Measurements from ENCODE around the gene AUTS2.

AUTS2 gene

GRCh38 chr7:69633122-69633831 is 35.0 kb downstream of the AUTS2 start:
- no peaks in the 10 kb centered on the region for H3K27me3 ChIP-seq (ENCODE audit: control insufficient read depth, insufficient read depth, low read length)
- no peak overlapping the region for H3K4me3 ChIP-seq (ENCODE audit: low read length)
- no peaks in the 10 kb centered on the region for H3K36me3 ChIP-seq (ENCODE audit: control insufficient read depth, insufficient read depth, low read length)
- H3K9ac ChIP-seq (ENCODE audit: low read length) = no peak overlapping the region
- H3K27ac ChIP-seq (ENCODE audit: low read depth, low read length) = no peak overlapping the region
- H3K4me1 ChIP-seq (ENCODE audit: control insufficient read depth, insufficient read depth, low read length) = peaks cover 15% of the 10 kb centered on the region

- peaks cover 24% of the 10 kb centered on the region for H3K4me1 ChIP-seq (ENCODE audit: control insufficient read depth, insufficient read depth, low read length)
- H3K9ac ChIP-seq (ENCODE audit: low read length) = no peak overlapping the region
- no peaks in the 10 kb centered on the region for H3K36me3 ChIP-seq (ENCODE audit: control insufficient read depth, insufficient read depth, low read length)
- H3K4me3 ChIP-seq (ENCODE audit: low read length) = no peak overlapping the region
- no peak overlapping the region for H3K27ac ChIP-seq (ENCODE audit: low read depth, low read length)
- no peaks in the 10 kb centered on the region for H3K27me3 ChIP-seq (ENCODE audit: control insufficient read depth, insufficient read depth, low read length)
Observed at GRCh38 chr7:69635555-69636185, 37.4 kb downstream of the AUTS2 start.

- no peak overlapping the region for H3K9ac ChIP-seq (ENCODE audit: low read length)
- no peaks in the 10 kb centered on the region for H3K36me3 ChIP-seq (ENCODE audit: control insufficient read depth, insufficient read depth, low read length)
- no peaks in the 10 kb centered on the region for H3K27me3 ChIP-seq (ENCODE audit: control insufficient read depth, insufficient read depth, low read length)
- peaks cover 20% of the 10 kb centered on the region for H3K4me1 ChIP-seq (ENCODE audit: control insufficient read depth, insufficient read depth, low read length)
- H3K4me3 ChIP-seq (ENCODE audit: low read length) = no peak overlapping the region
- H3K27ac ChIP-seq (ENCODE audit: low read depth, low read length) = no peak overlapping the region
Observed at GRCh38 chr7:69638674-69639073, 40.4 kb downstream of the AUTS2 start.

DNA sequence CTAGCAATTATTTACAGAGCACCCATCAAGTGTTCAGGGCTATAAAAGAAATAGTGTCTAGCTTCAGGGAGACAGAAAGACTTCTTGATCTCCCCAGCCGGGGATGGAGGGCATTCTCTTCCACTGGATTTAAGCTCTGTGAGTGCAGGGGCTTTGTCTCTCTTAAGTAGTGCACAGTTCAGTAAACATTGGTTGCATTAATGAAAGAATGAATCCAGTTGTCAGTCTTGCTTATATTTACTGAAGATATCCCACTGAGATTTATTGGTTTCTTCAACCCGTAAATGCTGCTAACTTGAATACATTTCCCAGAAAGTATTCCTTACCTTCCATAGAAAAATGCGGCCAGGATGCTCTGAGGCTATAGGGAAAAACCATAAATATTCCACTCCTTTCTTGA is 41.9 kb downstream of the AUTS2 start:
- H3K27me3 ChIP-seq (ENCODE audit: control insufficient read depth, insufficient read depth, low read length) = no peaks in the 10 kb centered on the region
- no peak overlapping the region for H3K27ac ChIP-seq (ENCODE audit: low read depth, low read length)
- no peaks in the 10 kb centered on the region for H3K36me3 ChIP-seq (ENCODE audit: control insufficient read depth, insufficient read depth, low read length)
- H3K4me1 ChIP-seq (ENCODE audit: control insufficient read depth, insufficient read depth, low read length) = peaks cover 18% of the 10 kb centered on the region
- no peak overlapping the region for H3K9ac ChIP-seq (ENCODE audit: low read length)
- H3K4me3 ChIP-seq (ENCODE audit: low read length) = no peak overlapping the region

DNA sequence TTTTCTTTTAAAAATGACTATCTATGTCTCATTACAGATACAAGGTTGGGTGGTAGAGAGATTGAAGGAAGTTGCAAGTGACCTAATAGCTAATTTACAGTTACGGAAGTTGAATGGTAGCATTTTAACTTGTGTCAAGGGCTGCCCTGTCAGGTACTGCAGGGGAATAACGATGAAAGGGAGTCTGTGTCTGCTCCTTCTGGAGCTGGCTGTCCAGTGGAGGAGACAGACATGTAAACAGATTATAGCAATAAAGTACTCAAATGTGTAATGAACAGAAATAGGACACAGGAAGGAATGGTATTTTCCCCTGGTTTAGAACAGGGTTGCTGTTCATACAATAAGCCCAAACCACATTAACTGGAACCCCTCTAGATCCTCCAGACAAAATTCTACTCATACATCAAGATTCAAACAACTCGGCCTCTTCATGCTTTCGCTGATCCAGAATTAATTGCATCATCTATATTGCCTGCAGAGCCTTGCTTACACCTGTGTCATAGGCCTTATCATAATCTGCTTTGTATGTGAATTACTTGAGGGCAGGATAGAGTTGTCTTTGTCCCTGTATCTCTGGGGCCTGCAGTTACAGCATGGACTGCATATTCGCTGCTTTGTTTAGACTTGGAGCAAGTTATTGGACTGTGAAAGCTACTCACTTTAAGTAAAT is 42.8 kb downstream of the AUTS2 start:
- peaks cover 13% of the 10 kb centered on the region for H3K4me1 ChIP-seq (ENCODE audit: control insufficient read depth, insufficient read depth, low read length)
- no peaks in the 10 kb centered on the region for H3K27me3 ChIP-seq (ENCODE audit: control insufficient read depth, insufficient read depth, low read length)
- H3K9ac ChIP-seq (ENCODE audit: low read length) = no peak overlapping the region
- H3K27ac ChIP-seq (ENCODE audit: low read depth, low read length) = no peak overlapping the region
- no peak overlapping the region for H3K4me3 ChIP-seq (ENCODE audit: low read length)
- no peaks in the 10 kb centered on the region for H3K36me3 ChIP-seq (ENCODE audit: control insufficient read depth, insufficient read depth, low read length)

GRCh38 chr7:69643265-69643664 is 45.0 kb downstream of the AUTS2 start:
- Histone ChIP-seq H3K4me1 (ENCODE audit: control insufficient read depth, insufficient read depth, low read length) (peaks cover 13% of the 10 kb centered on the region), H3K27me3 (ENCODE audit: control insufficient read depth, insufficient read depth, low read length) (no peaks in the 10 kb centered on the region), H3K9ac (ENCODE audit: low read length) (no peak overlapping the region), H3K36me3 (ENCODE audit: control insufficient read depth, insufficient read depth, low read length) (no peaks in the 10 kb centered on the region), H3K27ac (ENCODE audit: low read depth, low read length) (no peak overlapping the region), H3K4me3 (ENCODE audit: low read length) (no peak overlapping the region)

GRCh38 chr7:69643708-69644445 is 45.6 kb downstream of the AUTS2 start:
- no peak overlapping the region for H3K4me3 ChIP-seq (ENCODE audit: low read length)

GRCh38 chr7:69645683-69646082 is 47.4 kb downstream of the AUTS2 start:
- H3K4me1 ChIP-seq (ENCODE audit: control insufficient read depth, insufficient read depth, low read length) = peaks cover 4% of the 10 kb centered on the region
- H3K27me3 ChIP-seq (ENCODE audit: control insufficient read depth, insufficient read depth, low read length) = no peaks in the 10 kb centered on the region
- no peaks in the 10 kb centered on the region for H3K36me3 ChIP-seq (ENCODE audit: control insufficient read depth, insufficient read depth, low read length)
- H3K4me3 ChIP-seq (ENCODE audit: low read length) = no peak overlapping the region
- no peak overlapping the region for H3K9ac ChIP-seq (ENCODE audit: low read length)
- no peak overlapping the region for H3K27ac ChIP-seq (ENCODE audit: low read depth, low read length)

More at GRCh38 chr7:69643708-69644445, 45.6 kb downstream of the AUTS2 start:
- peaks cover 13% of the 10 kb centered on the region for H3K4me1 ChIP-seq (ENCODE audit: control insufficient read depth, insufficient read depth, low read length)
- H3K9ac ChIP-seq (ENCODE audit: low read length) = no peak overlapping the region
- H3K27ac ChIP-seq (ENCODE audit: low read depth, low read length) = no peak overlapping the region
- H3K36me3 ChIP-seq (ENCODE audit: control insufficient read depth, insufficient read depth, low read length) = no peaks in the 10 kb centered on the region
- no peaks in the 10 kb centered on the region for H3K27me3 ChIP-seq (ENCODE audit: control insufficient read depth, insufficient read depth, low read length)

GRCh38 chr7:69651101-69651590 is 52.9 kb downstream of the AUTS2 start:
- H3K4me1 ChIP-seq (ENCODE audit: control insufficient read depth, insufficient read depth, low read length) = peaks cover 4% of the 10 kb centered on the region
- H3K4me3 ChIP-seq (ENCODE audit: low read length) = no peak overlapping the region
- no peak overlapping the region for H3K27ac ChIP-seq (ENCODE audit: low read depth, low read length)
- H3K9ac ChIP-seq (ENCODE audit: low read length) = no peak overlapping the region
- no peaks in the 10 kb centered on the region for H3K36me3 ChIP-seq (ENCODE audit: control insufficient read depth, insufficient read depth, low read length)
- no peaks in the 10 kb centered on the region for H3K27me3 ChIP-seq (ENCODE audit: control insufficient read depth, insufficient read depth, low read length)

GRCh38 chr7:69652947-69653701 is 54.8 kb downstream of the AUTS2 start:
- Histone ChIP-seq H3K4me1 (ENCODE audit: control insufficient read depth, insufficient read depth, low read length) (peaks cover 4% of the 10 kb centered on the region), H3K27ac (ENCODE audit: low read depth, low read length) (no peak overlapping the region)

DNA sequence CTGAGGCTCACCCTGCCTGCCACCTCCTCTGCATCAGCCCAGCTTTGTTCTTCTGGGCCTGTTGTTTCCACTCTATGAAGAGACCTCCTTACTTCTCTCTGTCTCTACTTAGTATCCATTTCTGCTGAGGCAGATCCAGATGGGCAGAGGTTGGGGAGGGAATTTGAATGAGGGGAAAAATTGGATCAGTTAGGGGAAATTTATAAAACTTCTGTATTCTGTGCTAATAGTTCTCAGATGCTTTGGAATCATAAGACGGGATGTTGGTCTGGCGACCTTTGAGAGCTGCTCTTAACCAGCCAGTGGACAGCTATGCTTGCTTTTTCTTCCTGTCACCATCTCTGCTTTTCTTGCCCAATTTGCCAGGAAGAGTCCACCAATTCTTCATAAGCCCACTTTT is 55.5 kb downstream of the AUTS2 start:
- H3K4me1 ChIP-seq (ENCODE audit: control insufficient read depth, insufficient read depth, low read length) = peaks cover 4% of the 10 kb centered on the region
- H3K27ac ChIP-seq (ENCODE audit: low read depth, low read length) = no peak overlapping the region
- no peaks in the 10 kb centered on the region for H3K27me3 ChIP-seq (ENCODE audit: control insufficient read depth, insufficient read depth, low read length)
- no peaks in the 10 kb centered on the region for H3K36me3 ChIP-seq (ENCODE audit: control insufficient read depth, insufficient read depth, low read length)
- H3K9ac ChIP-seq (ENCODE audit: low read length) = no peak overlapping the region
- H3K4me3 ChIP-seq (ENCODE audit: low read length) = no peak overlapping the region

More at GRCh38 chr7:69652947-69653701, 54.8 kb downstream of the AUTS2 start:
- H3K4me3 ChIP-seq (ENCODE audit: low read length) = no peak overlapping the region
- H3K27me3 ChIP-seq (ENCODE audit: control insufficient read depth, insufficient read depth, low read length) = no peaks in the 10 kb centered on the region
- no peaks in the 10 kb centered on the region for H3K36me3 ChIP-seq (ENCODE audit: control insufficient read depth, insufficient read depth, low read length)
- H3K9ac ChIP-seq (ENCODE audit: low read length) = no peak overlapping the region

All from rectal smooth muscle tissue (tissue), 1 donor.